ENCODE results near the gene GDPD5. TPM values are rescaled to one million over a fixed set of nuclear protein-coding genes. Genes with fewer than 3 reads are reported as not detected.

The GDPD5 gene
- total and polyA plus RNA-seq, 12 donors = 4.1 to 110 (median 14.5) TPM

- intact Hi-C loops (cut with DNase I) = no loop called here
- TF ChIP-seq POLR2A (IDR thresholded peaks at IDR 0.05) (no peak), CTCF (IDR thresholded peaks at IDR 0.05) (no peak)
- 81 to 93% (median 88%) methylated on average over 5 of the region's 5 CpGs for WGBS, 4 donors
- Histone ChIP-seq H3K36me3 (replicated peaks in 1 of 2) (no peaks in the 10 kb centered on the region), H3K27ac (no peak overlapping the region), H3K9me3 (replicated peaks in 1 of 3) (no peaks in the 10 kb centered on the region), H3K4me1 (replicated peaks in 1 of 2) (peaks cover 0 to 3% of the 10 kb centered on the region in 2 donors), H3K27me3 (no peaks in the 10 kb centered on the region), H3K4me3 (no peak overlapping the region)
- no peak for DNase-seq
Measured at GRCh38 chr11:75503531-75504099, 22.1 kb downstream of the GDPD5 start.

GRCh38 chr11:75502138-75502537, 23.6 kb downstream of the GDPD5 start:
- intact Hi-C loops (cut with DNase I) = no loop called here
- Histone ChIP-seq H3K4me1 (replicated peaks in 1 of 2) (peaks cover 0 to 3% of the 10 kb centered on the region in 2 donors), H3K27ac (no peak overlapping the region), H3K4me3 (no peak overlapping the region), H3K9me3 (replicated peaks in 1 of 3) (no peaks in the 10 kb centered on the region), H3K27me3 (no peaks in the 10 kb centered on the region), H3K36me3 (replicated peaks in 1 of 2) (no peaks in the 10 kb centered on the region)
- no peak for DNase-seq
- 77 to 100% (median 85%) methylated on average over 1 of the region's 1 CpG for WGBS, 4 donors
- TF ChIP-seq POLR2A (IDR thresholded peaks at IDR 0.05) (no peak), CTCF (IDR thresholded peaks at IDR 0.05) (no peak)

- H3K36me3 ChIP-seq (replicated peaks in 1 of 2) = no peaks in the 10 kb centered on the region
- H3K4me3 ChIP-seq = no peak overlapping the region
- no peaks in the 10 kb centered on the region for H3K9me3 ChIP-seq (replicated peaks in 1 of 3)
- WGBS, 4 donors = 92 to 96% (median 94%) methylated on average over 3 to 4 of the region's 4 CpGs
- no peaks in the 10 kb centered on the region for H3K27me3 ChIP-seq
- peaks cover 0 to 3% of the 10 kb centered on the region in 2 donors for H3K4me1 ChIP-seq (replicated peaks in 1 of 2)
- no peak for DNase-seq
- H3K27ac ChIP-seq = peak overlapping the region in 1 of 5 donors; percentile 83
- TF ChIP-seq CTCF (IDR thresholded peaks at IDR 0.05) (no peak), POLR2A (IDR thresholded peaks at IDR 0.05) (no peak)
- intact Hi-C loops (cut with DNase I) = no loop called here
Measured at GRCh38 chr11:75500742-75501141, 25.0 kb downstream of the GDPD5 start.

GRCh38 chr11:75499423-75500190, 26.1 kb downstream of the GDPD5 start:
- no peaks in the 10 kb centered on the region for H3K36me3 ChIP-seq (replicated peaks in 1 of 2)
- H3K4me1 ChIP-seq (replicated peaks in 1 of 2) = peaks cover 0 to 3% of the 10 kb centered on the region in 2 donors
- WGBS, 4 donors = 61 to 82% (median 72%) methylated on average over 4 to 8 of the region's 8 CpGs
- peak overlapping the region in 2 of 5 donors; percentile 17 to 83 for H3K27ac ChIP-seq
- no peaks in the 10 kb centered on the region for H3K27me3 ChIP-seq
- TF ChIP-seq CTCF (IDR thresholded peaks at IDR 0.05) = no peak
- TF ChIP-seq POLR2A (IDR thresholded peaks at IDR 0.05) = no peak
- no peak overlapping the region for H3K4me3 ChIP-seq
- DNase-seq = peak in 6 of 7 donors; percentile 18 to 73 (median 40)
- no peaks in the 10 kb centered on the region for H3K9me3 ChIP-seq (replicated peaks in 1 of 3)
- intact Hi-C loops (cut with DNase I) = no loop called here

All from adrenal gland (tissue), 12 donors.